ENCODE data around the gene MRPS25. TPM values are rescaled to one million over a fixed set of nuclear protein-coding genes. Genes with fewer than 3 reads are reported as not detected.

The MRPS25 gene
- polyA plus RNA-seq, 1 donor (not counting 4 experiments of a cell fraction or from before 2014, with no cell fraction given): 54.5 TPM

GRCh38 chr3:15102256-15102655 lies 37.1 kb upstream of the MRPS25 start:
- Histone ChIP-seq H3K4me2 (ENCODE audit: control insufficient read depth, extremely low read depth, insufficient read depth, low read depth, low read length) (no peak overlapping the region), H4K20me1 (ENCODE audit: control insufficient read depth, extremely low read depth, insufficient read depth, low read length) (no peaks in the 10 kb centered on the region), H3K27ac (ENCODE audit: control insufficient read depth, insufficient read depth, low read length) (no peak overlapping the region), H3K27me3 (ENCODE audit: control insufficient read depth, extremely low read depth, insufficient read depth, low read length) (no peaks in the 10 kb centered on the region), H3K9me1 (ENCODE audit: control insufficient read depth, extremely low read depth, insufficient read depth, low read length) (no peaks in the 10 kb centered on the region), H3K36me3 (ENCODE audit: control insufficient read depth in 2 of 2, extremely low read depth in 1 of 2, insufficient read depth in 2 of 2, low read length in 2 of 2) (no peaks in the 10 kb centered on the region), H3K4me1 (ENCODE audit: control insufficient read depth, extremely low read depth, insufficient read depth, low read length) (peaks cover 16% of the 10 kb centered on the region), H3K79me2 (ENCODE audit: control insufficient read depth, insufficient read depth, low read length) (peaks cover 16% of the 10 kb centered on the region), H2AFZ (ENCODE audit: control insufficient read depth, low read length) (no peak overlapping the region), H3K4me3 (ENCODE audit: control insufficient read depth in 2 of 3, extremely low read depth in 1 of 3, insufficient read depth in 2 of 3, low read depth in 1 of 3, low read length in 3 of 3) (no peak overlapping the region), H3K9ac (ENCODE audit: control insufficient read depth, extremely low read depth, insufficient read depth, low read length) (no peak overlapping the region), H3K9me3 (ENCODE audit: control insufficient read depth, low read depth, low read length) (no peaks in the 10 kb centered on the region)
- TF ChIP-seq CTCF (optimal IDR thresholded peaks at IDR 0.05 in 1 of 3, IDR thresholded peaks at IDR 0.05 in 1 of 3, conservative IDR thresholded peaks at IDR 0.05 in 1 of 3; ENCODE audit: extremely low read depth in 1 of 3, insufficient read depth in 2 of 3, low read length in 3 of 3): no peak
- no peak for TF ChIP-seq EZH2 (IDR thresholded peaks at IDR 0.05; ENCODE audit: low read length)
- DNase-seq (ENCODE audit: low read depth, low spot score): no peak
- no peak for FAIRE-seq
- dilution Hi-C loops (cut with MboI; ENCODE audit: extremely low pct_ligation_motif_present, low sequenced_read_pairs): no loop called here

GRCh38 chr3:15099364-15100098 lies 34.4 kb upstream of the MRPS25 start:
- peak overlapping the region; percentile 99 for H2AFZ ChIP-seq (ENCODE audit: control insufficient read depth, low read length)
- H3K4me2 ChIP-seq (ENCODE audit: control insufficient read depth, extremely low read depth, insufficient read depth, low read depth, low read length): peak overlapping the region; percentile 100
- H3K4me3 ChIP-seq (ENCODE audit: control insufficient read depth in 2 of 3, extremely low read depth in 1 of 3, insufficient read depth in 2 of 3, low read depth in 1 of 3, low read length in 3 of 3): peak overlapping the region; percentile 94 to 100 (median 99)
- H3K4me1 ChIP-seq (ENCODE audit: control insufficient read depth, extremely low read depth, insufficient read depth, low read length): peaks cover 16% of the 10 kb centered on the region
- H3K27ac ChIP-seq (ENCODE audit: control insufficient read depth, insufficient read depth, low read length): peak overlapping the region; percentile 64
- H3K9ac ChIP-seq (ENCODE audit: control insufficient read depth, extremely low read depth, insufficient read depth, low read length): peak overlapping the region; percentile 96
- DNase-seq (ENCODE audit: low read depth, low spot score): no peak
- no peaks in the 10 kb centered on the region for H3K27me3 ChIP-seq (ENCODE audit: control insufficient read depth, extremely low read depth, insufficient read depth, low read length)
- H3K36me3 ChIP-seq (ENCODE audit: control insufficient read depth in 2 of 2, extremely low read depth in 1 of 2, insufficient read depth in 2 of 2, low read length in 2 of 2): peaks cover 5 to 6% of the 10 kb centered on the region in 2 experiments
- dilution Hi-C loops (cut with MboI; ENCODE audit: extremely low pct_ligation_motif_present, low sequenced_read_pairs): no loop called here
- H4K20me1 ChIP-seq (ENCODE audit: control insufficient read depth, extremely low read depth, insufficient read depth, low read length): no peaks in the 10 kb centered on the region
- H3K79me2 ChIP-seq (ENCODE audit: control insufficient read depth, insufficient read depth, low read length): peaks cover 22% of the 10 kb centered on the region
- no peak for FAIRE-seq
- TF ChIP-seq EZH2 (IDR thresholded peaks at IDR 0.05; ENCODE audit: low read length) (no peak), CTCF (optimal IDR thresholded peaks at IDR 0.05 in 1 of 3, IDR thresholded peaks at IDR 0.05 in 1 of 3, conservative IDR thresholded peaks at IDR 0.05 in 1 of 3; ENCODE audit: extremely low read depth in 1 of 3, insufficient read depth in 2 of 3, low read length in 3 of 3) (no peak)
- no peaks in the 10 kb centered on the region for H3K9me3 ChIP-seq (ENCODE audit: control insufficient read depth, low read depth, low read length)
- no peaks in the 10 kb centered on the region for H3K9me1 ChIP-seq (ENCODE audit: control insufficient read depth, extremely low read depth, insufficient read depth, low read length)

Data from keratinocyte (primary cell).